H1 (cell line): ENCODE results near the gene PODN. TPM values are rescaled to one million over a fixed set of nuclear protein-coding genes. Genes with fewer than 3 reads are reported as not detected.

Experiments used
- CTCF ChIA-PET: fragments of 300-600 bp; sonication (Branson Sonifier 250); formaldehyde crosslinking; loops from one replicate; lab custom pipeline; 2021; ENCODE audit not compliant: partially characterized antibody; lab: Charles Lee
- POLR2A ChIA-PET: fragments of 300-600 bp; sonication (Branson Sonifier 250); formaldehyde crosslinking; loops from one replicate; lab custom pipeline; 2021; ENCODE audit warnings: inconsistent platforms; ENCODE audit not compliant: partially characterized antibody; lab: Charles Lee
- DNase-seq, 2 experiments: peaks; one replicate each; pipeline versions ENCODE4 v3.0.0 to v3.0.0-alpha.2; 2010 to 2022; ENCODE audit warnings: low spot score in 2 of 2, low read depth in 1 of 2, mixed read lengths in 1 of 2
- FAIRE-seq: peaks from 2 replicates; lab custom pipeline; 2011; peaks lifted over from hg19 to GRCh38; lab: Jason Lieb, UNC
- H2AFZ ChIP-seq: 2 replicates; pipeline ENCODE4 v1.8.1; 2012; ENCODE audit warnings: low read length, inconsistent platforms
- H2AK5ac ChIP-seq: 2 replicates; pipeline ENCODE4 v1.6.1; 2013; ENCODE audit warnings: low read depth, low read length
- H2BK120ac ChIP-seq: replicated peaks from 2 replicates; pipeline ENCODE3; 2013; ENCODE audit warnings: low read depth, low read length, inconsistent platforms
- H2BK12ac ChIP-seq: 2 replicates; pipeline ENCODE4 v1.6.1; 2013; ENCODE audit warnings: low read depth, low read length
- H2BK15ac ChIP-seq: 2 replicates; pipeline ENCODE4 v1.6.1; 2013; ENCODE audit warnings: low read length
- H2BK20ac ChIP-seq: 2 replicates; pipeline ENCODE4 v1.6.1; 2013; ENCODE audit warnings: low read length
- H2BK5ac ChIP-seq: 2 replicates; pipeline ENCODE4 v1.6.1; 2013; ENCODE audit warnings: low read depth, low read length
- H3K14ac ChIP-seq: 2 replicates; pipeline ENCODE4 v1.6.1; 2013; ENCODE audit warnings: inconsistent platforms; ENCODE audit not compliant: insufficient read length
- H3K18ac ChIP-seq: 2 replicates; pipeline ENCODE4 v1.6.1; 2013; ENCODE audit warnings: low read length; ENCODE audit errors: extremely low read depth
- H3K23ac ChIP-seq: 2 replicates; pipeline ENCODE4 v1.6.1; 2013; ENCODE audit warnings: inconsistent platforms; ENCODE audit not compliant: insufficient read length
- H3K23me2 ChIP-seq: 2 replicates; pipeline ENCODE4 v1.6.1; 2013; ENCODE audit warnings: low read depth, low read length
- H3K27ac ChIP-seq: 2 replicates; pipeline ENCODE4 v1.6.1; 2011; ENCODE audit warnings: low read depth, low read length, inconsistent platforms
- H3K27me3 ChIP-seq, 4 experiments: replicated peaks in 1 of 4; 1 replicate in 1 of 4; 2 replicates in 3 of 4; pipeline versions ENCODE4 v1.6.1 to v1.8.1; 2011 to 2013; ENCODE audit warnings: low read length in 3 of 4, mild to moderate bottlenecking in 3 of 4, inconsistent platforms in 2 of 4, mixed read lengths in 2 of 4, moderate library complexity in 1 of 4; ENCODE audit not compliant: control insufficient read depth in 3 of 4, insufficient read depth in 3 of 4; ENCODE audit errors: extremely low read depth in 1 of 4
- H3K36me3 ChIP-seq, 4 experiments: 2 replicates each; pipeline versions ENCODE4 v1.6.1 to v1.8.1; 2011 to 2013; ENCODE audit warnings: mild to moderate bottlenecking in 4 of 4, low read length in 3 of 4, moderate library complexity in 2 of 4, control low read depth in 1 of 4, inconsistent platforms in 1 of 4; ENCODE audit not compliant: insufficient read depth in 4 of 4, control insufficient read depth in 2 of 4
- H3K4ac ChIP-seq: replicated peaks from 2 replicates; pipeline ENCODE3; 2013; ENCODE audit warnings: low read length, low read depth, mixed read lengths, inconsistent platforms; ENCODE audit not compliant: insufficient read length
- H3K4me1 ChIP-seq, 4 experiments: replicated peaks in 1 of 4; 1 replicate in 1 of 4; 2 replicates in 3 of 4; pipeline versions ENCODE4 v1.6.1 to v1.8.1; 2011 to 2013; ENCODE audit warnings: low read length in 3 of 4, inconsistent platforms in 2 of 4, mixed read lengths in 1 of 4; ENCODE audit not compliant: insufficient read depth in 4 of 4, control insufficient read depth in 3 of 4
- H3K4me2 ChIP-seq, 2 experiments: 2 replicates each; pipeline versions ENCODE4 v1.6.1 to v1.8.1; 2011 to 2013; ENCODE audit warnings: low read depth in 2 of 2, low read length in 2 of 2, control low read depth in 1 of 2, inconsistent platforms in 1 of 2, mild to moderate bottlenecking in 1 of 2; ENCODE audit not compliant: insufficient read depth in 1 of 2
- H3K4me3 ChIP-seq, 4 experiments: fragments of 200-600, 300-600 bp in 1 of 4; sonication (generic), shearing (Covaris generic), sonication (Bioruptor Twin) in 1 of 4; 2 replicates each; pipeline versions ENCODE4 v1.5.1 to v1.8.1; 2011 to 2016; ENCODE audit warnings: low read length in 4 of 4, low read depth in 3 of 4, control low read depth in 2 of 4, inconsistent platforms in 2 of 4, mild to moderate bottlenecking in 2 of 4, mixed read lengths in 1 of 4, moderate library complexity in 1 of 4; ENCODE audit not compliant: insufficient read depth in 2 of 4; ENCODE audit errors: extremely low read depth in 1 of 4
- H3K56ac ChIP-seq: replicated peaks from 2 replicates; pipeline ENCODE3; 2013; ENCODE audit warnings: low read depth, mild to moderate bottlenecking, mixed read lengths, low read length, inconsistent platforms; ENCODE audit not compliant: insufficient read length
- H3K79me1 ChIP-seq: 2 replicates; pipeline ENCODE4 v1.6.1; 2013; ENCODE audit warnings: low read depth, low read length, control low read depth
- H3K79me2 ChIP-seq, 2 experiments: 2 replicates each; pipeline versions ENCODE4 v1.6.1 to v1.8.1; 2012 to 2013; ENCODE audit warnings: low read length in 2 of 2, mild to moderate bottlenecking in 2 of 2, inconsistent platforms in 1 of 2; ENCODE audit not compliant: insufficient read depth in 2 of 2, control insufficient read depth in 1 of 2
- H3K9ac ChIP-seq, 4 experiments: replicated peaks in 1 of 4; 1 replicate in 1 of 4; 2 replicates in 3 of 4; pipeline versions ENCODE4 v1.6.1 to v1.8.1; 2011 to 2013; ENCODE audit warnings: low read depth in 3 of 4, low read length in 3 of 4, control low read depth in 2 of 4, mild to moderate bottlenecking in 2 of 4, moderate library complexity in 2 of 4, inconsistent platforms in 1 of 4; ENCODE audit errors: extremely low read depth in 1 of 4
- H3K9me3 ChIP-seq, 2 experiments: 2 replicates each; pipeline versions ENCODE4 v1.6.1 to v1.8.1; 2012 to 2013; ENCODE audit warnings: mild to moderate bottlenecking in 2 of 2, moderate library complexity in 2 of 2, control low read depth in 1 of 2, inconsistent platforms in 1 of 2, low read depth in 1 of 2, low read length in 1 of 2, mixed read lengths in 1 of 2; ENCODE audit not compliant: insufficient read depth in 2 of 2
- H4K20me1 ChIP-seq, 2 experiments: replicated peaks in 1 of 2; 2 replicates each; pipeline versions ENCODE3 to v1.8.1; 2011 to 2013; ENCODE audit warnings: inconsistent platforms in 2 of 2, low read length in 2 of 2, mild to moderate bottlenecking in 1 of 2; ENCODE audit not compliant: insufficient read depth in 2 of 2, control insufficient read depth in 1 of 2
- H4K5ac ChIP-seq: 2 replicates; pipeline ENCODE4 v1.6.1; 2013; ENCODE audit warnings: low read length, low read depth, mixed read lengths, inconsistent platforms; ENCODE audit not compliant: insufficient read length
- H4K8ac ChIP-seq: 2 replicates; pipeline ENCODE4 v1.8.0; 2013; ENCODE audit warnings: mild to moderate bottlenecking, moderate library complexity, low read length, inconsistent platforms; ENCODE audit not compliant: insufficient read depth; ENCODE audit errors: extremely low read depth
- H4K91ac ChIP-seq: replicated peaks from 2 replicates; pipeline ENCODE3; 2013; ENCODE audit warnings: low read length, mixed read lengths, inconsistent platforms; ENCODE audit not compliant: insufficient read length
- ASH2L ChIP-seq: fragments of 200-600, 300-600 bp; sonication (generic); IDR thresholded peaks from one replicate; pipeline ENCODE4 v1.7.1; 2017; ENCODE audit warnings: low read length
- CEBPB ChIP-seq: IDR thresholded peaks from 2 replicates; pipeline ENCODE4 v1.6.1; 2012; ENCODE audit warnings: low read depth, low read length
- CHD1 ChIP-seq: IDR thresholded peaks from 2 replicates; pipeline ENCODE4 v1.6.1; 2012; ENCODE audit warnings: low read depth, low read length, improper control_type of control experiment
- GABPA ChIP-seq: IDR thresholded peaks from 2 replicates; pipeline ENCODE4 v1.6.1; 2011; ENCODE audit warnings: mild to moderate bottlenecking, low read length, moderate library complexity, borderline replicate concordance; ENCODE audit not compliant: insufficient read depth
- PHF8 ChIP-seq: fragments of 200-600 bp; sonication (generic); conservative IDR thresholded peaks from 2 replicates; pipeline ENCODE4 v1.7.1; 2012; ENCODE audit warnings: low read depth, mild to moderate bottlenecking, inconsistent platforms, low read length, moderate library complexity
- POU5F1 ChIP-seq: IDR thresholded peaks from 2 replicates; pipeline ENCODE4 v1.6.1; 2011; ENCODE audit warnings: low read depth, mild to moderate bottlenecking, low read length, moderate library complexity
- SP1 ChIP-seq: IDR thresholded peaks from 2 replicates; pipeline ENCODE4 v1.6.1; 2011; ENCODE audit warnings: low read depth, low read length
- TAF1 ChIP-seq: IDR thresholded peaks from 2 replicates; pipeline ENCODE4 v1.6.1; 2011; ENCODE audit warnings: mild to moderate bottlenecking, low read depth, low read length
- WGBS, 2 experiments: shearing (Covaris generic) in 1 of 2; methylation state at CpG; one replicate each; pipeline versions ENCODE4 v1.1.6 to v1.1.7; 2013 to 2015; ENCODE audit warnings: low lambda C conversion rate in 2 of 2, mixed read lengths in 2 of 2, inconsistent platforms in 1 of 2, low coverage in 1 of 2, missing lambda C conversion rate in 1 of 2; ENCODE audit not compliant: insufficient replicate concordance in 2 of 2, insufficient coverage in 1 of 2, insufficient read length in 1 of 2; ENCODE audit errors: extremely low coverage in 1 of 2, missing lambda C conversion rate in 1 of 2; 5-methylcytosine and 5-hydroxymethylcytosine counted together
- polyA plus RNA-seq, 7 experiments: library from polyadenylated mRNA; depleted of rRNA in 3 of 7; stranded (reverse) in 5 of 7; unstranded in 2 of 7; fragments of >200 nt in 5 of 7; fragments of 200-250 nt in 2 of 7; gene quantifications; 1 replicate in 5 of 7; 2 replicates in 1 of 7; 4 replicates in 1 of 7; pipeline versions ENCODE4 v1.2.1 to v1.2.3, GENCODE V29; 2011 to 2013; ENCODE audit warnings: missing spikeins in 2 of 7, mixed read lengths in 2 of 7
- total RNA-seq: library from RNA; stranded (reverse); fragmentation: NEBNext Ultra II Directional; extraction: Animal tissue kit (Norgen Biotek cat#: 25700); gene quantifications from 2 replicates; pipeline ENCODE4 v1.2.1, GENCODE V29; 2021
- TF ChIP-seq, protein P1 (sequence below): IDR thresholded peaks from 2 replicates; pipeline ENCODE4 v1.6.1; 2012; ENCODE audit warnings: inconsistent platforms

PODN gene
- total and polyA plus RNA-seq, 2 of the 8 experiments (the other 6 are each of a cell fraction or from before 2014, with no cell fraction given), result 0.11 to 0.17 TPM

DNA sequence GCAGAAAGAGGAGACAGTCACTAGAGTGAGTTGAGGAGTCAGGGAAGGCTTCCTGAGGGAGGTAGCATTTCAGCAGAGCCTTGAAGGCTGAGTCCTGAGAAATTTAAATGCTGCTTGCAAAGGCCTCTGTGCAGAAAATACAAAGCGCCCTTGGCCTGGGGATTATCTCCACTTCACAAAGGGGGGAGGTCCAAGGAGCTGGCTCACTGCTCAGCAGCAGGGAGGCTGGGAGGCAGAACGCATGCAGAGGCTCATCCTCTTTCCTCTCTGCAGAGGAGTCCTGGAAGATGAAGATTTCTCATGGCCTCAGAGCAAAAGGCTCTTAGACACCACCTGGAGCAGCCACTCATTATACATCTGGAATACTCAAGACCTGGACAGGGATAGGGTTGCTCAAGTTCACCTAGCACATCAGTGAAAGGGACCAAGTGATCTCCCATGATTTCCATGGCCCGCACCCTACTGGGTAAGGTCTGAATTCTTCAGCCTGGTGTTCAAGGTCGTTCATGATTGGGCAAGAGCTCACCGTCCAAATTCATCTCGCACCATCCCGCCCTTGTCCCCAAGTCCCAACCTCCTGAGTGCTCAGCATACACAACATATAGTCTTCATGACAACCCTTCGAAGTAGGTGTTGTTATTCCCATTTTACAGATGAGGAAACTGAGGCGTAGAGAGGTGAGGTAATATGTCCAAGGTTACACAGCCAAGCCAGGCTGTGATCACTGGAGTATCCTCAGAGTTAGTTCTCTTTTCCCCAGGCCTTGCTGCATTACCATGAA, 71.4 kb downstream of the PODN start:
- Histone ChIP-seq H3K23me2 (no peaks in the 10 kb centered on the region), H4K20me1 (no peaks in the 10 kb centered on the region), H4K8ac (no peak overlapping the region), H3K79me2 (no peaks in the 10 kb centered on the region), H2BK12ac (no peak overlapping the region), H3K14ac (no peak overlapping the region), H3K18ac (no peak overlapping the region), H2AK5ac (no peak overlapping the region), H3K4me1 (no peaks in the 10 kb centered on the region), H2BK5ac (no peak overlapping the region), H3K4me2 (no peak overlapping the region), H2BK15ac (no peak overlapping the region), H2BK20ac (no peak overlapping the region), H3K36me3 (no peaks in the 10 kb centered on the region), H3K27me3 (no peaks in the 10 kb centered on the region), H3K27ac (no peak overlapping the region), H4K5ac (no peak overlapping the region), H2AFZ (no peak overlapping the region), H3K79me1 (no peaks in the 10 kb centered on the region), H3K56ac (no peak overlapping the region), H3K23ac (no peak overlapping the region), H3K4ac (no peak overlapping the region), H4K91ac (no peak overlapping the region), H3K4me3 (no peak overlapping the region)
- CTCF ChIA-PET, result interaction anchor here (1.0 to 1.7 kb wide), 3 partner anchors 40 to 52 kb away, joined by 3 to 4 read pairs (median 3); no protein-coding TSS in a partner anchor
- 84% methylated on average over 8 of the region's 9 CpGs; no CpG with 5 or more reads in 1 of the 2 experiments for WGBS, 2 experiments
- POLR2A ChIA-PET, result no interaction called here
- DNase-seq, result no peak
- TF ChIP-seq GABPA, result no peak
- TF ChIP-seq CHD1, result no peak
- TF ChIP-seq, protein P1, sequence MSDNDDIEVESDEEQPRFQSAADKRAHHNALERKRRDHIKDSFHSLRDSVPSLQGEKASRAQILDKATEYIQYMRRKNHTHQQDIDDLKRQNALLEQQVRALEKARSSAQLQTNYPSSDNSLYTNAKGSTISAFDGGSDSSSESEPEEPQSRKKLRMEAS, result no peak
- no peak for TF ChIP-seq TAF1
- TF ChIP-seq CEBPB, result no peak
- TF ChIP-seq SP1, result no peak
- no peak for TF ChIP-seq PHF8
- TF ChIP-seq ASH2L, result no peak
- TF ChIP-seq POU5F1, result no peak
- TF ChIP-seq, all 59 proteins: peak for 0
- no peak for FAIRE-seq
- H3K9ac ChIP-seq, result no peak overlapping the region
- H3K9me3 ChIP-seq, result peaks cover 5 to 9% of the 10 kb centered on the region in 2 experiments; a peak in 3 of 4 replicates
- no peak overlapping the region for H2BK120ac ChIP-seq
